Astrocyte (in vitro differentiated cells and primary cell): Measurements from ENCODE around the gene TCP11.
"Not testable (repeated sequence)": the region's sequence is repeated elsewhere in the genome, so short reads cannot be mapped to it uniquely, and the experiment has no call there.

Experiments used
- CTCF ChIP-seq: IDR thresholded peaks from 2 replicates; pipeline ENCODE4 v1.5.1; 2011; ENCODE audit warnings: low read depth, mild to moderate bottlenecking, inconsistent platforms, low read length, moderate library complexity; ENCODE audit not compliant: insufficient read depth
- EZH2 ChIP-seq: IDR thresholded peaks from 2 replicates; pipeline ENCODE4 v1.6.1; 2012; ENCODE audit warnings: mild to moderate bottlenecking, low read length, inconsistent platforms; ENCODE audit not compliant: insufficient read depth

- TF ChIP-seq CTCF, EZH2: not testable (repeated sequence)
These were observed 2.9 kb downstream of the TCP11 start for GRCh38 chr6:35138191-35138590.
